Stomach (tissue), 9 donors: ENCODE data around the gene TRIP6. TPM values are rescaled to one million over a fixed set of nuclear protein-coding genes. Genes with fewer than 3 reads are reported as not detected.
"Not testable (repeated sequence)": the region's sequence is repeated elsewhere in the genome, so short reads cannot be mapped to it uniquely, and the experiment has no call there.

Experiments used
- DNase-seq, 2 donors: peaks; one replicate each; pipeline versions ENCODE4 v3.0.0 to v3.0.0-alpha.2; 2013 to 2019
- H3K27ac ChIP-seq, 5 donors: fragments of 200-600 bp in 4 of 5; sonication (generic) in 4 of 5; one replicate each; pipeline ENCODE4 v1.5.1; 2013 to 2019; ENCODE audit warnings: mild to moderate bottlenecking in 1 of 5, moderate library complexity in 1 of 5
- H3K27me3 ChIP-seq, 3 donors: fragments of 200-600 bp; sonication (generic); one replicate each; pipeline ENCODE4 v1.5.1; 2017 to 2019; ENCODE audit warnings: mixed run types in 1 of 3
- H3K36me3 ChIP-seq, 4 donors: fragments of 200-600 bp; sonication (generic); 1 replicate in 3 of 4; 2 replicates in 1 of 4; pipeline ENCODE4 v1.5.1; 2016 to 2019
- H3K4me1 ChIP-seq, 4 donors: fragments of 200-600 bp; sonication (generic); one replicate each; pipeline ENCODE4 v1.5.1; 2016 to 2019
- H3K4me3 ChIP-seq, 4 donors: fragments of 200-600 bp; sonication (generic) in 3 of 4; one replicate each; pipeline ENCODE4 v1.5.1; 2016 to 2019; ENCODE audit warnings: mild to moderate bottlenecking in 1 of 4
- H3K9me3 ChIP-seq, 4 donors: fragments of 200-600 bp; sonication (generic); one replicate each; pipeline ENCODE4 v1.5.1; 2016 to 2019
- CTCF ChIP-seq, 7 experiments: fragments of 450-650 bp in 4 of 7; fragments of 200-600 bp in 3 of 7; sonication (generic) in 3 of 7; IDR thresholded peaks; one replicate each; pipeline ENCODE4 v1.5.1; 2016 to 2019; ENCODE audit warnings: antibody characterized with exemption in 7 of 7, control low read depth in 2 of 7, mild to moderate bottlenecking in 1 of 7
- EP300 ChIP-seq: sonication (generic); formaldehyde crosslinking; IDR thresholded peaks from one replicate; pipeline ENCODE4 v1.6.1; 2017; ENCODE audit warnings: antibody characterized with exemption
- POLR2A ChIP-seq, 4 donors: fragments of 450-650 bp; IDR thresholded peaks; one replicate each; pipeline ENCODE4 v1.6.1; 2016; ENCODE audit warnings: antibody characterized with exemption in 4 of 4, control low read depth in 2 of 4, mild to moderate bottlenecking in 1 of 4, moderate library complexity in 1 of 4
- POLR2AphosphoS5 ChIP-seq, 3 donors: sonication (generic); formaldehyde crosslinking; IDR thresholded peaks; one replicate each; pipeline ENCODE4 v1.6.1; 2016; ENCODE audit warnings: antibody characterized with exemption in 3 of 3
- WGBS, 5 donors: extraction: QIAGEN DNeasy Blood & Tissue Kit in 3 of 5; methylation state at CpG; one replicate each; pipeline versions ENCODE4 v1.1.5 to v1.1.7; 2013 to 2018; 5-methylcytosine and 5-hydroxymethylcytosine counted together
- intact Hi-C: fragments of 100-400 bp; cut with DNase I; formaldehyde crosslinking; loops from one replicate; pipeline ENCODE4 v1.15.1; 2023; ENCODE audit warnings: low total_unique reads
- polyA plus RNA-seq, 3 donors: library from polyadenylated mRNA; stranded (reverse); fragments of 200-250 nt; gene quantifications; one replicate each; pipeline ENCODE4 v1.2.3, GENCODE V29; 2013
- small RNA-seq, 4 donors: library from RNA; depleted of rRNA; stranded (forward); fragments of <200 nt; gene quantifications; one replicate each; pipeline ENCODE3, GENCODE V24; 2016
- total RNA-seq, 5 donors: library from RNA; depleted of rRNA; stranded (reverse); fragments of >200 nt; gene quantifications; one replicate each; pipeline versions ENCODE4 v1.1.0 to v1.2.3, GENCODE V29; 2014 to 2016
- donor health status: healthy with polysubstance abuse.
- donor health status: Bipolar disorder and iron deficiency.
- donor health status: healthy.

Gene TRIP6
- total and polyA plus RNA-seq, 8 donors, result 4.7 to 50.0 (median 25.0) TPM

GRCh38 chr7:100914208-100914878 is 47.2 kb downstream of the TRIP6 start:
- Histone ChIP-seq H3K4me1 (peaks cover 0 to 5% (median 0%) of the 10 kb centered on the region in 4 donors), H3K36me3 (no peaks in the 10 kb centered on the region), H3K4me3 (no peak overlapping the region), H3K9me3 (no peaks in the 10 kb centered on the region), H3K27me3 (peaks cover 0 to 4% (median 0%) of the 10 kb centered on the region in 3 donors), H3K27ac (no peak overlapping the region)
- 58 to 71% (median 67%) methylated on average over 15 of the region's 15 CpGs for WGBS, 5 donors
- intact Hi-C loops, result no loop called here
- peak; percentile 46 to 73 for DNase-seq
- TF ChIP-seq POLR2A (IDR thresholded peaks at IDR 0.05) (no peak), POLR2AphosphoS5 (IDR thresholded peaks at IDR 0.05) (peak in 1 of 3 donors; percentile 72)

GRCh38 chr7:100914879-100915447 is 47.8 kb downstream of the TRIP6 start:
- Histone ChIP-seq H3K36me3 (no peaks in the 10 kb centered on the region), H3K27ac (no peak overlapping the region), H3K4me3 (no peak overlapping the region), H3K27me3 (peaks cover 0 to 5% (median 0%) of the 10 kb centered on the region in 3 donors), H3K9me3 (no peaks in the 10 kb centered on the region), H3K4me1 (peaks cover 0 to 5% (median 0%) of the 10 kb centered on the region in 4 donors)
- no peak for DNase-seq
- TF ChIP-seq POLR2AphosphoS5 (IDR thresholded peaks at IDR 0.05), result no peak
- no peak for TF ChIP-seq EP300
- no peak for TF ChIP-seq CTCF (IDR thresholded peaks at IDR 0.05)
- no peak for TF ChIP-seq POLR2A (IDR thresholded peaks at IDR 0.05)
- intact Hi-C loops, result no loop called here
- WGBS, 5 donors, result 82 to 90% (median 87%) methylated on average over 8 of the region's 8 CpGs

- H3K9me3 ChIP-seq, H3K27ac ChIP-seq, DNase-seq, H3K27me3 ChIP-seq, H3K4me1 ChIP-seq, H3K4me3 ChIP-seq, intact Hi-C loops, H3K36me3 ChIP-seq: not testable (repeated sequence)
- WGBS, 5 donors, result 82 to 91% (median 86%) methylated on average over 5 of the region's 5 CpGs
Observed at GRCh38 chr7:100919335-100919734, 52.1 kb downstream of the TRIP6 start.

- H3K4me1 ChIP-seq, H3K4me3 ChIP-seq, H3K9me3 ChIP-seq, H3K27ac ChIP-seq, DNase-seq, intact Hi-C loops, H3K36me3 ChIP-seq, H3K27me3 ChIP-seq: not testable (repeated sequence)
- WGBS, 5 donors, result 72 to 75% (median 72%) methylated on average over 9 of the region's 9 CpGs
Observed at GRCh38 chr7:100919779-100920437, 52.7 kb downstream of the TRIP6 start.

- H3K27me3 ChIP-seq, result peaks cover 0 to 6% (median 0%) of the 10 kb centered on the region in 3 donors
- intact Hi-C loops, result no loop called here
- DNase-seq, result no peak
- no peak for TF ChIP-seq EP300
- no peak for TF ChIP-seq POLR2A (IDR thresholded peaks at IDR 0.05)
- TF ChIP-seq CTCF (IDR thresholded peaks at IDR 0.05), result no peak
- TF ChIP-seq POLR2AphosphoS5 (IDR thresholded peaks at IDR 0.05), result no peak
- H3K9me3 ChIP-seq, result no peaks in the 10 kb centered on the region
- no peak overlapping the region for H3K27ac ChIP-seq
- no peak overlapping the region for H3K4me3 ChIP-seq
- peaks cover 0 to 5% (median 0%) of the 10 kb centered on the region in 4 donors for H3K4me1 ChIP-seq
- H3K36me3 ChIP-seq, result no peaks in the 10 kb centered on the region
Observed at GRCh38 chr7:100921039-100921438, 53.9 kb downstream of the TRIP6 start.

Small RNA genes within 50 kb of the gene (small RNA-seq; reads per million reads assigned to genes)
- 0 reads per million in 4 donors for gene RN7SL549P
- 0 reads per million in 4 donors for gene RN7SL750P

Other genes starting within 250 kb of the TRIP6 start
- gene TFR2, start 225.8 kb upstream of the TRIP6 start, total RNA-seq, result 10 to 100 TPM in 1 of 5 donors, 1 to 10 TPM in 3, not detected in 1; 1.2 to 11.6 (median 3.3) TPM
- 1 to 10 TPM; 1.7 to 5.1 (median 3.1) TPM for gene TFR2, start 225.8 kb upstream of the TRIP6 start, polyA plus RNA-seq
- under 1 TPM in 2 of 5 donors, not detected in 3; 0.37 to 0.43 TPM for gene ACTL6B, start 210.9 kb upstream of the TRIP6 start, total RNA-seq
- gene ACTL6B, start 210.9 kb upstream of the TRIP6 start, polyA plus RNA-seq, result 1 to 10 TPM in 2 of 3 donors, under 1 TPM in 1; 0.25 to 1.4 (median 1.2) TPM
- 100 to 1,000 TPM in 3 of 5 donors, 10 to 100 TPM in 2; 52.9 to 290 (median 152) TPM for gene GNB2, start 193.6 kb upstream of the TRIP6 start, total RNA-seq
- 100 to 1,000 TPM; 147 to 219 (median 169) TPM for gene GNB2, start 193.6 kb upstream of the TRIP6 start, polyA plus RNA-seq
- gene GIGYF1, start 173.1 kb upstream of the TRIP6 start, total RNA-seq, result 100 to 1,000 TPM in 1 of 5 donors, 10 to 100 TPM in 4; 27.9 to 127 (median 87.9) TPM
- gene GIGYF1, start 173.1 kb upstream of the TRIP6 start, polyA plus RNA-seq, result 10 to 100 TPM; 10.5 to 19.9 (median 19.7) TPM
- gene POP7, start 161.3 kb upstream of the TRIP6 start, total RNA-seq, result 10 to 100 TPM in 4 of 5 donors, not detected in 1; 23.3 to 70.1 (median 38.3) TPM
- 10 to 100 TPM; 38.1 to 45.2 (median 39.0) TPM for gene POP7, start 161.3 kb upstream of the TRIP6 start, polyA plus RNA-seq
- not detected for gene EPO, start 146.9 kb upstream of the TRIP6 start, total RNA-seq
- gene EPO, start 146.9 kb upstream of the TRIP6 start, polyA plus RNA-seq, result not detected
- not detected for gene ZAN, start 133.8 kb upstream of the TRIP6 start, total RNA-seq
- not detected for gene ZAN, start 133.8 kb upstream of the TRIP6 start, polyA plus RNA-seq
- gene EPHB4, start 39.9 kb upstream of the TRIP6 start, total RNA-seq, result 100 to 1,000 TPM in 1 of 5 donors, 10 to 100 TPM in 4; 22.2 to 128 (median 67.2) TPM
- 10 to 100 TPM in 2 of 3 donors, 1 to 10 TPM in 1; 7.3 to 17.7 (median 13.9) TPM for gene EPHB4, start 39.9 kb upstream of the TRIP6 start, polyA plus RNA-seq
- 10 to 100 TPM in 3 of 5 donors, 1 to 10 TPM in 2; 2.9 to 44.6 (median 25.9) TPM for gene SLC12A9, start 14.7 kb upstream of the TRIP6 start, total RNA-seq
- 10 to 100 TPM in 1 of 3 donors, 1 to 10 TPM in 2; 4.9 to 21.7 (median 9.0) TPM for gene SLC12A9, start 14.7 kb upstream of the TRIP6 start, polyA plus RNA-seq
- gene SRRT, start 7.7 kb downstream of the TRIP6 start, total RNA-seq, result 100 to 1,000 TPM in 2 of 5 donors, 10 to 100 TPM in 3; 45.2 to 184 (median 86.2) TPM
- 10 to 100 TPM; 63.7 to 97.1 (median 68.9) TPM for gene SRRT, start 7.7 kb downstream of the TRIP6 start, polyA plus RNA-seq
- gene UFSP1, start 22.3 kb downstream of the TRIP6 start, total RNA-seq, result 10 to 100 TPM in 1 of 5 donors, under 1 TPM in 1, not detected in 3; 0.73 to 22.6 TPM
- gene UFSP1, start 22.3 kb downstream of the TRIP6 start, polyA plus RNA-seq, result 1 to 10 TPM; 2.0 to 4.3 (median 4.1) TPM
- 1 to 10 TPM in 1 of 5 donors, under 1 TPM in 1, not detected in 3; 0.43 to 2.4 TPM for gene ACHE, start 28.5 kb downstream of the TRIP6 start, total RNA-seq
- 1 to 10 TPM in 1 of 3 donors, under 1 TPM in 2; 0.25 to 1.5 (median 0.31) TPM for gene ACHE, start 28.5 kb downstream of the TRIP6 start, polyA plus RNA-seq
- 100 to 1,000 TPM in 1 of 5 donors, 1 to 10 TPM in 3, under 1 TPM in 1; 0.45 to 527 (median 1.9) TPM for gene MUC3A, start 82.1 kb downstream of the TRIP6 start, total RNA-seq
- gene MUC3A, start 82.1 kb downstream of the TRIP6 start, polyA plus RNA-seq, result under 1 TPM; 0.45 to 0.76 (median 0.62) TPM
- gene MUC12, start 102.2 kb downstream of the TRIP6 start, total RNA-seq, result 10 to 100 TPM in 1 of 5 donors, under 1 TPM in 3, not detected in 1; under 0.01 to 76.8 (median 0.58) TPM
- 10 to 100 TPM in 1 of 3 donors, 1 to 10 TPM in 2; 1.4 to 13.9 (median 5.5) TPM for gene MUC12, start 102.2 kb downstream of the TRIP6 start, polyA plus RNA-seq
- gene MUC17, start 152.7 kb downstream of the TRIP6 start, total RNA-seq, result under 1 TPM in 1 of 5 donors, not detected in 4; 0.73 TPM
- not detected for gene MUC17, start 152.7 kb downstream of the TRIP6 start, polyA plus RNA-seq
- gene TRIM56, start 218.1 kb downstream of the TRIP6 start, total RNA-seq, result 10 to 100 TPM; 13.6 to 41.1 (median 24.6) TPM
- gene TRIM56, start 218.1 kb downstream of the TRIP6 start, polyA plus RNA-seq, result 1 to 10 TPM; 7.5 to 9.8 (median 8.3) TPM